H1 (cell line): ENCODE data around the gene GDAP1L1. TPM values are rescaled to one million over a fixed set of nuclear protein-coding genes. Genes with fewer than 3 reads are reported as not detected.

ENCODE experiments used
- PHF8 ChIP-seq: fragments of 200-600 bp; sonication (generic); conservative IDR thresholded peaks from 2 replicates; pipeline ENCODE4 v1.7.1; 2012; ENCODE audit warnings: low read depth, mild to moderate bottlenecking, inconsistent platforms, low read length, moderate library complexity
- RAD21 ChIP-seq, 2 experiments: IDR thresholded peaks in 1 of 2; conservative IDR thresholded peaks in 1 of 2; 2 replicates each; pipeline ENCODE4 v1.6.1; 2011; ENCODE audit warnings: low read depth in 2 of 2, low read length in 2 of 2, improper control_type of control experiment in 1 of 2, inconsistent platforms in 1 of 2, mild to moderate bottlenecking in 1 of 2, moderate library complexity in 1 of 2
- SAP30 ChIP-seq: fragments of 300-600 bp; sonication (generic); IDR thresholded peaks from 2 replicates; pipeline ENCODE4 v1.7.1; 2012; ENCODE audit warnings: low read length, moderate library complexity, mild to moderate bottlenecking, inconsistent platforms; ENCODE audit not compliant: insufficient read depth, insufficient replicate concordance
- SIX5 ChIP-seq: IDR thresholded peaks from 2 replicates; pipeline ENCODE4 v1.6.1; 2011; ENCODE audit warnings: mild to moderate bottlenecking, low read depth, low read length
- SP1 ChIP-seq: IDR thresholded peaks from 2 replicates; pipeline ENCODE4 v1.6.1; 2011; ENCODE audit warnings: low read depth, low read length
- SUZ12 ChIP-seq: fragments of 200-600 bp; sonication (generic); IDR thresholded peaks from 2 replicates; pipeline ENCODE4 v1.6.1; 2012; ENCODE audit warnings: mild to moderate bottlenecking, inconsistent platforms, low read length, moderate library complexity, mixed read lengths
- USF2 ChIP-seq: IDR thresholded peaks from 2 replicates; pipeline ENCODE4 v1.6.1; 2011; ENCODE audit warnings: low read length, improper control_type of control experiment
- polyA plus RNA-seq, 7 experiments: library from polyadenylated mRNA; depleted of rRNA in 3 of 7; stranded (reverse) in 5 of 7; unstranded in 2 of 7; fragments of >200 nt in 5 of 7; fragments of 200-250 nt in 2 of 7; gene quantifications; 1 replicate in 5 of 7; 2 replicates in 1 of 7; 4 replicates in 1 of 7; pipeline versions ENCODE4 v1.2.1 to v1.2.3, GENCODE V29; 2011 to 2013; ENCODE audit warnings: missing spikeins in 2 of 7, mixed read lengths in 2 of 7
- total RNA-seq: library from RNA; stranded (reverse); fragmentation: NEBNext Ultra II Directional; extraction: Animal tissue kit (Norgen Biotek cat#: 25700); gene quantifications from 2 replicates; pipeline ENCODE4 v1.2.1, GENCODE V29; 2021

GDAP1L1 gene
- total and polyA plus RNA-seq, 2 of the 8 experiments (the other 6 are each of a cell fraction or from before 2014, with no cell fraction given), result 8.5 to 63.1 TPM

- peak; percentile 13 to 41; a peak in 3 of 4 replicates for TF ChIP-seq RAD21 (IDR thresholded peaks at IDR 0.05 in 1 of 2, conservative IDR thresholded peaks at IDR 0.05 in 1 of 2; ENCODE audit: low read depth in 2 of 2, low read length in 2 of 2)
- TF ChIP-seq SP1, result no peak
- TF ChIP-seq SAP30, result no peak
- TF ChIP-seq SUZ12, result no peak
- TF ChIP-seq USF2, result no peak
- no peak for TF ChIP-seq PHF8
- no peak for TF ChIP-seq SIX5
Observed at GRCh38 chr20:44222633-44223368, 24.3 kb upstream of the GDAP1L1 start (continued).
